Neural cell (in vitro differentiated cells): Measurements from ENCODE around the gene HNRNPCL1.
"Not testable (repeated sequence)": the region's sequence is repeated elsewhere in the genome, so short reads cannot be mapped to it uniquely, and the experiment has no call there.

Experiments used
- EP300 ChIP-seq: fragments of 450-650 bp; conservative IDR thresholded peaks from 2 replicates; pipeline ENCODE4 v1.6.1; 2014; ENCODE audit warnings: antibody characterized with exemption, mild to moderate bottlenecking, moderate library complexity; ENCODE audit not compliant: poor library complexity, severe bottlenecking
- EZH2 ChIP-seq: fragments of 200-600, 300-800 bp; shearing (Covaris generic), sonication (generic); IDR thresholded peaks from 2 replicates; pipeline ENCODE4 v1.6.1; 2014; ENCODE audit warnings: antibody characterized with exemption, low read length, borderline replicate concordance, mild to moderate bottlenecking; ENCODE audit not compliant: insufficient read depth, poor library complexity, severe bottlenecking
- MXI1 ChIP-seq: fragments of 450-650 bp; conservative IDR thresholded peaks from 2 replicates; pipeline ENCODE4 v1.6.1; 2014; ENCODE audit warnings: antibody characterized with exemption, mild to moderate bottlenecking; ENCODE audit not compliant: poor library complexity, severe bottlenecking
- RAD21 ChIP-seq: fragments of 450-650 bp; conservative IDR thresholded peaks from 2 replicates; pipeline ENCODE4 v1.6.1; 2014; ENCODE audit warnings: antibody characterized with exemption, mild to moderate bottlenecking, moderate library complexity
- SMC3 ChIP-seq: fragments of 450-650 bp; conservative IDR thresholded peaks from 2 replicates; pipeline ENCODE4 v1.6.1; 2014; ENCODE audit warnings: antibody characterized with exemption, mild to moderate bottlenecking, moderate library complexity; ENCODE audit not compliant: poor library complexity
- TF ChIP-seq, protein P1 (sequence below): fragments of 450-650 bp; IDR thresholded peaks from 2 replicates; pipeline ENCODE4 v1.5.1; 2014; ENCODE audit warnings: antibody characterized with exemption, mild to moderate bottlenecking, moderate library complexity; ENCODE audit not compliant: poor library complexity, severe bottlenecking

DNA sequence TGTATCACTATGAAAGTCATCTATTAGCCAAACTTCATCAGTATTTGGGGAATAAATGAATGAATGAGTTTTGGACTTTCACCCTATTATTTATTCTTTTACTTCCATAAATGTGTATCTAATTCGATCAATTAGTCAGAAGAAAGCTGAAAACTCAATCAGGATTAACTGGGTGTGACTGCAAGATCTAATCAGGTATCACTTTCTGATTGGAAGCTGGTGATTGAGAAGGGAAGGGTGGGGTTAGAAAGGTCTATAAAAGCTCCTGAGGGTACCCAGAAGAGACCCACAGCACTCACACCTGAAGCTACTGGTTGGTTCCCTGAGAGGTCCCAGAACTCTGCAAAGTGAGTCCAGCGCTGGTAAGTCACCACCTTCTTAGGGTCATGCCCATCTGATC lies 8.3 kb upstream of the HNRNPCL1 start, which contains the start of gene PRAMEF2:
- TF ChIP-seq, protein P1, sequence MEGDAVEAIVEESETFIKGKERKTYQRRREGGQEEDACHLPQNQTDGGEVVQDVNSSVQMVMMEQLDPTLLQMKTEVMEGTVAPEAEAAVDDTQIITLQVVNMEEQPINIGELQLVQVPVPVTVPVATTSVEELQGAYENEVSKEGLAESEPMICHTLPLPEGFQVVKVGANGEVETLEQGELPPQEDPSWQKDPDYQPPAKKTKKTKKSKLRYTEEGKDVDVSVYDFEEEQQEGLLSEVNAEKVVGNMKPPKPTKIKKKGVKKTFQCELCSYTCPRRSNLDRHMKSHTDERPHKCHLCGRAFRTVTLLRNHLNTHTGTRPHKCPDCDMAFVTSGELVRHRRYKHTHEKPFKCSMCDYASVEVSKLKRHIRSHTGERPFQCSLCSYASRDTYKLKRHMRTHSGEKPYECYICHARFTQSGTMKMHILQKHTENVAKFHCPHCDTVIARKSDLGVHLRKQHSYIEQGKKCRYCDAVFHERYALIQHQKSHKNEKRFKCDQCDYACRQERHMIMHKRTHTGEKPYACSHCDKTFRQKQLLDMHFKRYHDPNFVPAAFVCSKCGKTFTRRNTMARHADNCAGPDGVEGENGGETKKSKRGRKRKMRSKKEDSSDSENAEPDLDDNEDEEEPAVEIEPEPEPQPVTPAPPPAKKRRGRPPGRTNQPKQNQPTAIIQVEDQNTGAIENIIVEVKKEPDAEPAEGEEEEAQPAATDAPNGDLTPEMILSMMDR, result not testable (repeated sequence)
- not testable (repeated sequence) for TF ChIP-seq EP300, EZH2, SMC3, MXI1, RAD21
